ENCODE data around the gene C1QL4. TPM values are rescaled to one million over a fixed set of nuclear protein-coding genes. Genes with fewer than 3 reads are reported as not detected.

The C1QL4 gene
- total RNA-seq, 1 donor from 2014 or later: not detected

DNA sequence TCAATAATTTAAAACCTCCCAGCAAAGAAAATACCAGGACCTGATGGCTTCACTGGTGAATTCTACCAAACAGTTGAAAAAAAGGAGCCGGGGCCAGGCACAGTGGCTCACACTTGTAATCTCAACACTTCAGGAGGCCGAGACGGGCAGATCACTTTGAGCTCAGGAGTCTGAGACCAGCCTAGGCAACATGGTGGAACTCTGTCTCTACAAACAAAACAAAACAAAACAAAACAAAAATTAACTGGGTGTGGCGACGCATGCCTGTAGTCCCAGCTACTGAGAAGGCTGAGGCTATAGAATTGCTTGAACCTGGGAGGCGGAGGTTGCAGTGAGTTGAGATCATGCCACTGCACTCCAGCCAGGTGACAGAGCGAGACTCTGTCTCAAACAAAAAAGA lies 27.6 kb downstream of the C1QL4 start:
- DNase-seq (ENCODE audit: extremely low read depth, low read depth, low spot score): no peak

DNA sequence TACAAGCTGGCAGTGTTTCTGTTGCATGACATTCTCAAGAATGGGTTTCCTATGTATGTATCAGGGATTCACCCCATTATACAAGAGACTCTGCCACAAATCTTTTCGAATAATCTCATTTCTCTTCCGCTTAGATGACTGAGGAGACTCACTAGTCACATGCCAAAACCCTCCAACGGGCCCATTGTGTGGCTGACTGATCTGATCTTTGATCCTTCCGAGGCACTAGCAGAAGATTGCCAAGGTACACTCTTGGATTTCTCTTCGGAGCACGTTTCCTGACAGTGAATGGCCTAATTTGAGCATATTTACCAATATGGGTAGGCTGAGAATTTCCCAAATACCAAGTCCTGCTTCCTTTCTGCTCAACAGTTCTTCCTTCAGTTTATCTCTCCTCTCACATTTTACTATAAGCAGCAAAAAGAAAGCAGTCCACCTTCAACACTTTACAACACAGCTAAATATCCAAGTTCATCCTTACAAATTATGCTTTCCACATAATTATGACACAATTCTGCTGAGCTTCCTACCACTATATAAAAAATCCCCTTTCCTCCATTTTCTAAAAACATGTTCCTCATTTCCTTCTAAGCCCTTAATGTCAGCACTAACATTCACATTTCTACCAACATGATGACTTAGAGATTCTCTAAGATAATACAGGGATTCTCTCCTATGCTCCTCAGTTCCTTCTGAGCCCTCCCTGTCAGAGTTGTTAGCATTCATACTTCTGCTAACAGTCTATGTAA lies 31.1 kb downstream of the C1QL4 start:
- no peak for DNase-seq (ENCODE audit: extremely low read depth, low read depth, low spot score)

DNA sequence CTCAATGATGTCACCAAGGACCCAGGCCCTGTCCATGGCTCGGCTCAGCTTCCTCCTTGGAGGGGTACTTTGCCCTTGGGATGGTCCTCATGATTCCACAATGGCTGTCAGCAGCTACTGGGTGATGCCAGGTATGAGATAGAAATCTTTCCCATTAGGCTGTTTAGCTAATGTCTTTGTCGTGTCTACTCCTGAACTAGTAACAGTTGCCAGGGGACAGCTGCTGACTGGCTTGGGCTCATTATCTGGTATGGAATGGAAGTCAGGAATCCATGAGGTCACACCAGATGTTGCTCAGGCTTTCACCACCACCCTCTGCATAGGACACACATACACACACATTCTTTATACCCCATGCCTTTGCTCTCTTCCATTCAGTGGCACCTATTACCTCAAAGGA lies 32.8 kb downstream of the C1QL4 start:
- no peak for DNase-seq (ENCODE audit: extremely low read depth, low read depth, low spot score)

GRCh38 chr12:49301760-49302159 lies 35.2 kb downstream of the C1QL4 start:
- DNase-seq (ENCODE audit: extremely low read depth, low read depth, low spot score): no peak

GRCh38 chr12:49298160-49298559 lies 38.8 kb downstream of the C1QL4 start:
- DNase-seq (ENCODE audit: extremely low read depth, low read depth, low spot score): no peak

GRCh38 chr12:49297695-49298060 lies 39.3 kb downstream of the C1QL4 start:
- DNase-seq (ENCODE audit: extremely low read depth, low read depth, low spot score): no peak

DNA sequence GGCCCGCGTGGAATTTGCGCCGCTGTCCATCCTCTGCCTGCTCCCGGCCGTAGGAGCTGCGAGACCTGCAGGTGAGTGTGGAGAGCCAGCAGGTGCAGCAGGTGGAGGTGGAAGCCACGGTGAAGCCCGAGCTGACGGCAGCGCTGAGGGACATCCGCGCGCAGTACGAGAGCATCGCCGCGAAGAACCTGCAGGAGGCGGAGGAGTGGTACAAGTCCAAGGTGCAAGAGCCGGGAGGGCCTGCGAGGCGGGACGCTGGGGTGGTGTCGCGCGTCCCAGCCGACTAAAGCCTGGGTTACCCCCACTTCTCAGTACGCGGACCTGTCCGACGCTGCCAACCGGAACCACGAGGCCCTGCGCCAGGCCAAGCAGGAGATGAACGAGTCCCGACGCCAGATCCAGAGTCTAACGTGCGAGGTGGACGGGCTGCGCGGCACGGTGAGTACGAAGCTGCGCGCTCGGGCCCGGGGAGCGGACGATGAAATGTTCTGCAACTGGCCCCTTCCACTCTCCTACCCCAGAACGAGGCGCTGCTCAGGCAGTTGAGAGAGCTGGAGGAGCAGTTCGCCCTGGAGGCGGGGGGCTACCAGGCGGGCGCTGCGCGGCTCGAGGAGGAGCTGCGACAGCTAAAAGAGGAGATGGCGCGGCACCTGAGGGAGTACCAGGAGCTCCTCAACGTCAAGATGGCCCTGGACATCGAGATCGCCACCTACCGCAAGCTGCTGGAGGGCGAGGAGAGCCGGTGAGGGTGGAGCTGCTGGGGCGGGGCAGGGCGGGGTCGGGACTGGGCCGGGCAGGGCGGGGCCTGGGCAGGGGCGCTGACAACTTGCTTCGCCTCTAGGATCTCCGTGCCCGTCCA lies 39.9 kb downstream of the C1QL4 start:
- DNase-seq (ENCODE audit: extremely low read depth, low read depth, low spot score): no peak

DNA sequence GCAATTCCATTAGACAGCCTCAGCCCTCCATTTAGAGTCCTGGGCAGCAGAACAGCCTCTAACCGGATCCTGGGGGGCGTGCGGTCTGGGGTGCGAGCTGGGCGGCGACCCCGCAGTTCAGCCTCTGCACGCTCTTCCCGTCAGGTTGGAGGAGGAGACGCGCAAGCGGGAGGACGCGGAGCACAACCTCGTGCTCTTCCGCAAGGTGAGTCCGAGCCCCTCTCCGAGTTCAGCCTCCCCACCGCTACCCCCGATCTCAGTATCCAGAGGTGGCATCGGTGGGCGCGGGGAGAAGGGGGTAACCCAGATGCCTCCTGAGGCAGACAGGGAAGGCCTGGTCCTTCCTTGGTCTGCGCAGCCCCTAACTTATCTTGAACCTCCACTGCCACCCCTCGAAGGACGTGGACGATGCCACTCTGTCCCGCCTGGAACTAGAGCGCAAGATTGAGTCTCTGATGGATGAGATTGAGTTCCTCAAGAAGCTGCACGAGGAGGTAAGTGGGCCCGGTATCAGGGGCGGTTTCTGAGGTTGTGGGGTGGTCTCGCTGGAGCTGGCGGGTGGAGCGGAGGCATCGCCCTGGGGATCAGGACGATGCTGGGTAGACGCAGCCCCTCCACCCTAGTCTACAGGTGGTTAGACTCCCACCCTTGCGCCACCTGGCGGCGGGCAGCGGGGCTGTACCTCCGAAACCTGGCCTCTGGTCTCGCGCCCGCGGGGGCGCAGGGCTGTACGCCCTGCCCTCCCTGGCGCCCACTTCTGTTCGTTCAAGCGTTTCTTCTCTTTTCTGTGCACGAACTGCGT lies 40.8 kb downstream of the C1QL4 start:
- no peak for DNase-seq (ENCODE audit: extremely low read depth, low read depth, low spot score)

- no peak for DNase-seq (ENCODE audit: extremely low read depth, low read depth, low spot score)
Observed at GRCh38 chr12:49295082-49295936, 41.7 kb downstream of the C1QL4 start, which contains the start of gene PRPH. TSS of gene PRPH (plus strand) at chr12:49295147. CDS start at chr12:49295201, 54 bp downstream.

GRCh38 chr12:49294804-49295081 lies 42.2 kb downstream of the C1QL4 start:
- DNase-seq (ENCODE audit: extremely low read depth, low read depth, low spot score): no peak

DNA sequence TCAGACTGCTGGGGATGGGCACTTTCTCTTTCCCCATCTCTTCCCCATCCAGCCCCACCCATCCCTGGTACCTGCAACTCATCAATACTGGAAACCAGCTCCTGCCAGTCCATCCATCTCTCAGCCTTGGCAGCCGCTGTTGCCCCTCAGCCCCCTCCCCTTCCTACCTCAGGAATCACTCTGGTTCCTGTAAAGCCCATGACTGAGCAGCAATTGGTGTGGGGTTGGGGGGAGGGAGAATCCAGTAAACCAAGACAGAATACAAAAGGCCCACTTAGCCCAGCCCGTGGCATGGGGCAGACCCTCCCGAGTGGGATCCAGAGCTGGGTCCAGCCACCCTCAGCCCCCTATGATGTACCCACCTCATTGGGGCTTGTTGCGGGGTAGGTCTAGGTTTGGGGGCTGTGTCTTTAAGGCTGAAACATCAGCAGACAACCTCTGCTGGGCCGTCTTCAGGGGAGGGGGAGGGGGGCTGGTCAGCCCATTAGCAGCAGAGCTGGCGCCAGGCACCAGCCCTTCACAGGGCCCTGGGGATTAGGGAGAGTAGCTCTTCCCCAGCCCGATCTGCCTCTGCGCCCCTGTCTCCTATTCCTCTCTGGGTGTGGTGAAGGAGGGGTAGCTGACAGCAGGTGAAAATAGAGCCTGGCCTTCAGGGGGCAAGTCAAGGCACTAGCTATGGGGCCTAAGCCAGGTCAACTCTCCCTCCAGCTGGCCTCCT lies 42.7 kb downstream of the C1QL4 start:
- DNase-seq (ENCODE audit: extremely low read depth, low read depth, low spot score): no peak

DNA sequence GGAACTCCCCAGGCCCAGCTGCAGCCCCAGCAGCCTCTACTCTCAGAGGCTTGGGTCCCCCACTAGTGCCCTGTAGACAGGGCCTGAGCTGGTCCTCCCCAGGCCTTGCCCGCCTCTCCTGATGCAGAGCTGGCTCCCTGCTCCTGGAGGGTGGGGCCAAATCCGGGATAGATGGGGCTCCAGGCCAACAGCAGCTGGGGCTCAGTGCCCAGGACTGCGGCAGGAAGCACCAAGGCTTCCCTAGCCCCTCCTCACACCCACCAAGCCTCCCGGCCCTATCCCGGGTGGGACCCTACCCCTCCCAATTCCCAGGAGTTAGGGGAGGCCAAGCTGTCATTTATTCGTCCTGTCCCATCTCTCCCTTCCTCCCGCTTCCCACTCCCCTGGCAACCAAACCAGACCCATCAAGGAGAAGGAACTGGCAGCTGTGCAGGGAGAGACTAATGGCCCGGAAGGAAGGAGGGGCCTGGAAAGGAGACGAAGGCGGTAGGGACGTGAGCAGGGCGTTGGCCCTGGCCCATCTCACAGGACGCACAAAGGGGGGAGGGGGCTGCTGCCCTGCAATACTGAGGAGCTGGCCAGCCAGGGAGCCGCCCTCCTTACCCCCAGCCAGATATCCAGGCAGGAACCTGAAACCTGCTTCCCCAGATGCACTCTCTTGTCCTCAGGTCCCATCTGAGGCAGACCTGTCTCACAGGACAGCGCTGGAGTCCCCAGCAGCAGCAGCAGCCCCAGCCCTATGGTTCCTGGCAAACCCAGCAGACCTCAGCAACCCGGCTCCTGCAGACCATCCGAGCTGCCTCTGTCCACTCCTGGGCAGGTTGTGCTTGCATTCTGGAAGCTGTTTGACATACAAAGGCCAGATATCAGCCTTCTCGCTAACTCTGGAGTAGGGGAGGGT lies 43.7 kb downstream of the C1QL4 start:
- DNase-seq (ENCODE audit: extremely low read depth, low read depth, low spot score): no peak

DNA sequence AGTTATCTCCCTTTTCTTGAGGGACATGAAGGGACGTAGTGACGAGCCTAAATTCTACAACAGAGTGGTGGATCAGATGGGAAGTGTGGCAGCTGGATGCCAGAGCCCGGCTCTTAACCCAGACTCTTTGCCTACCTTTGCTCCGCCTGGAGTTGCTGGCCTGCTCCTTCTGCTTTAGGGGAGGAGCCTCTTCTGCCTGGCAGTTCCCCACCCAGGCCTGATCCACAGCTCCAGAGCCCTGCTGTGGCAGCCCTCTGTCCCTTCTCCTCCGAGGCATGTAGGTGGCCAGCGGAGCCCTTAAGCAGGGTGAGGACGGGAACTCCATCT lies 44.3 kb downstream of the C1QL4 start:
- DNase-seq (ENCODE audit: extremely low read depth, low read depth, low spot score): no peak

DNA sequence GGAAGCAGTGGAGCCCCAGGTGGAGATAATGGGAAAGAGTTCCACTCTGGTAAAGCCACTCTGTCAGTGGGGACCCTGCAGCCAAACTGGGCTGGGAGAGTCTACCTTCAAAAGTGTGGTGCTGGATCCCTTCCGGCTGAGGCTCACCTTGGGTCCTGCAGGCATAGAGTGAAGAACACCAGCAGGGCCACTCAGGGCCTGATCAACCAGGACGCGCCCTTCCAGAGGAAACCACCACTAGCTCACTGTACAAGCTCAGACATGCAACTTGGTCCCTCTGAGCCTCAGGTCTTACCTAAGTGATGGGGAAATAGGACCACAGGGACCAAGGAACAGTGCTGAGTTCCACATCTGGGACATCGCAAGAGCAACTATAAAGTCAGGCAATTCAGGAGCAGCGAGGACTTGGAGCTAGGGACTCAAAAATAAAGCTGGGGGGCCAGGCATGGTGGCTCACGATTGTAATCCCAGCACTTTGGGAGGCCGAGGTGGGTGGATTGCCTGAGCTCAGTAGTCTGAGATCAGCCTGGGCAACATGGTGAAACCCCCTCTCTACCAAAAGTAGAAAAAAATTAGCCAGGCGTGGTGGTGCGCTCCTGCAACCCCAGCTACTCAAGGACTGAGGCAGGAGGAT lies 47.9 kb downstream of the C1QL4 start:
- DNase-seq (ENCODE audit: extremely low read depth, low read depth, low spot score): no peak

- DNase-seq (ENCODE audit: extremely low read depth, low read depth, low spot score): no peak
Observed at GRCh38 chr12:49288412-49288853, 48.6 kb downstream of the C1QL4 start.

DNA sequence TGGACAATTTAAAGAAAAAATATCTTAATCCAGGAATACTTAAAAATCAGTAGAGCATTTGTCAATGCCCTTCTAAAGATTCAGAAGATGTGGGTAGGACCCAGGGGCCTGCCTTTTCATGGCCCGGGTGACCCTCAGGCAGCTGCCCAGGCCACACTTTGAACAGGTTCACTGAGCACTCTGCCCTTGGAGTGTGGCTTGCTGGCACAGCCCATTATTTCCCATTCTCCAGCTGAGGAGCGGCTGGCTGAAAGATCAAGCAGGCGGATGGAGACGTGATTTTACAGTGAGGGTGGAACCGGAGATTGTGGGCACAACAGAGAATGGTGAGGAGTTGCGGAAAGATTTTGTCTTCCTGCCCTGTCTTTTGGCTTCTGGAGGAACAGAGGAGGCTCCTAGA lies 49.1 kb downstream of the C1QL4 start:
- DNase-seq (ENCODE audit: extremely low read depth, low read depth, low spot score): no peak

GRCh38 chr12:49284672-49285071 lies 52.3 kb downstream of the C1QL4 start:
- no peak for DNase-seq (ENCODE audit: extremely low read depth, low read depth, low spot score)
